ENCODE measurements around the gene NCAPG2. TPM values are rescaled to one million over a fixed set of nuclear protein-coding genes. Genes with fewer than 3 reads are reported as not detected.

NCAPG2 gene
- total and polyA plus RNA-seq, 7 experiments from 2014 or later = 1.3 to 88.7 (median 6.7) TPM

- H3K9me3 ChIP-seq (ENCODE audit: control insufficient read depth in 2 of 3, low read length in 3 of 3) = no peaks in the 10 kb centered on the region
- H3K36me3 Mint-ChIP-seq = peaks cover 3 to 57% (median 18%) of the 10 kb centered on the region in 5 donors
- POLR2A ChIA-PET = interaction anchor here (0.6 kb wide), 1 partner anchor 32 kb away, joined by 3 read pairs; no protein-coding TSS in a partner anchor
These were observed 37.6 kb upstream of the NCAPG2 start for GRCh38 chr7:158742065-158742821.

GRCh38 chr7:158741294-158741666 is 36.7 kb upstream of the NCAPG2 start:
- peaks cover 0 to 60% (median 22%) of the 10 kb centered on the region in 5 donors for H3K36me3 Mint-ChIP-seq
- peaks cover 12 to 86% (median 37%) of the 10 kb centered on the region in 3 experiments for H3K36me3 ChIP-seq (ENCODE audit: control insufficient read depth in 2 of 3, insufficient read depth in 3 of 3, low read length in 3 of 3)
- no peaks in the 10 kb centered on the region for H3K9me3 ChIP-seq (ENCODE audit: control insufficient read depth in 2 of 3, low read length in 3 of 3)
- H3K27ac Mint-ChIP-seq = peak overlapping the region in 3 of 9 donors; percentile 12 to 80 (median 64)
- H3K4me3 Mint-ChIP-seq = no peak overlapping the region
- no peaks in the 10 kb centered on the region for H3K4me1 ChIP-seq (ENCODE audit: control insufficient read depth in 2 of 2, insufficient read depth in 2 of 2, low read length in 2 of 2)
- no peak overlapping the region for H3K4me3 ChIP-seq (ENCODE audit: low read length)
- peaks cover 0 to 5% (median 0%) of the 10 kb centered on the region in 11 donors for H3K9me3 Mint-ChIP-seq
- intact Hi-C loops (cut with micrococcal nuclease) = no loop called here
- H3K27me3 ChIP-seq (ENCODE audit: control insufficient read depth in 2 of 2, insufficient read depth in 2 of 2, low read length in 2 of 2) = no peaks in the 10 kb centered on the region
- CTCF ChIA-PET = no interaction called here
- H3K4me1 Mint-ChIP-seq = peaks cover 0 to 9% (median 2%) of the 10 kb centered on the region in 7 donors
- H3K27ac ChIP-seq (ENCODE audit: low read depth, low read length) = no peak overlapping the region
- no peak for ATAC-seq
- no peak for DNase-seq
- POLR2A ChIA-PET = interaction anchor here (0.6 kb wide), 1 partner anchor 33 kb away, joined by 3 read pairs; no protein-coding TSS in a partner anchor
- no peaks in the 10 kb centered on the region for H3K27me3 Mint-ChIP-seq

More at GRCh38 chr7:158742065-158742821, 37.6 kb upstream of the NCAPG2 start:
- CTCF ChIA-PET = no interaction called here
- DNase-seq = no peak
- no peaks in the 10 kb centered on the region for H3K4me1 ChIP-seq (ENCODE audit: control insufficient read depth in 2 of 2, insufficient read depth in 2 of 2, low read length in 2 of 2)
- no peaks in the 10 kb centered on the region for H3K27me3 ChIP-seq (ENCODE audit: control insufficient read depth in 2 of 2, insufficient read depth in 2 of 2, low read length in 2 of 2)
- H3K9me3 Mint-ChIP-seq = peaks cover 0 to 5% (median 0%) of the 10 kb centered on the region in 11 donors
- ATAC-seq = no peak
- H3K4me3 Mint-ChIP-seq = no peak overlapping the region
- no peaks in the 10 kb centered on the region for H3K27me3 Mint-ChIP-seq
- H3K27ac ChIP-seq (ENCODE audit: low read depth, low read length) = no peak overlapping the region
- peak overlapping the region in 1 of 9 donors; percentile 56 for H3K27ac Mint-ChIP-seq
- peaks cover 0 to 9% (median 2%) of the 10 kb centered on the region in 7 donors for H3K4me1 Mint-ChIP-seq
- H3K36me3 ChIP-seq (ENCODE audit: control insufficient read depth in 2 of 3, insufficient read depth in 3 of 3, low read length in 3 of 3) = peaks cover 12 to 86% (median 32%) of the 10 kb centered on the region in 3 experiments
- H3K4me3 ChIP-seq (ENCODE audit: low read length) = no peak overlapping the region
- intact Hi-C loops (cut with micrococcal nuclease) = no loop called here

- POLR2A ChIA-PET = interaction anchor here (0.5 kb wide), 1 partner anchor 27 kb away, joined by 4 read pairs; no protein-coding TSS in a partner anchor
- intact Hi-C loops (cut with micrococcal nuclease) = no loop called here
- H3K4me1 ChIP-seq (ENCODE audit: control insufficient read depth in 2 of 2, insufficient read depth in 2 of 2, low read length in 2 of 2) = no peaks in the 10 kb centered on the region
- DNase-seq (no peak), ATAC-seq (no peak)
- H3K9me3 Mint-ChIP-seq = peaks cover 0 to 5% (median 0%) of the 10 kb centered on the region in 11 donors
- H3K9me3 ChIP-seq (ENCODE audit: control insufficient read depth in 2 of 3, low read length in 3 of 3) = no peaks in the 10 kb centered on the region
- H3K4me3 Mint-ChIP-seq = no peak overlapping the region
- H3K36me3 ChIP-seq (ENCODE audit: control insufficient read depth in 2 of 3, insufficient read depth in 3 of 3, low read length in 3 of 3) = peaks cover 12 to 91% (median 38%) of the 10 kb centered on the region in 3 experiments
- no peaks in the 10 kb centered on the region for H3K27me3 Mint-ChIP-seq
- CTCF ChIA-PET = interaction anchor here (0.7 kb wide), 1 partner anchor 44 kb away, joined by 4 read pairs; no protein-coding TSS in a partner anchor
- H3K4me3 ChIP-seq (ENCODE audit: low read length) = no peak overlapping the region
- H3K27ac ChIP-seq (ENCODE audit: low read depth, low read length) = no peak overlapping the region
- H3K4me1 Mint-ChIP-seq = peaks cover 0 to 9% (median 2%) of the 10 kb centered on the region in 7 donors
- H3K27me3 ChIP-seq (ENCODE audit: control insufficient read depth in 2 of 2, insufficient read depth in 2 of 2, low read length in 2 of 2) = no peaks in the 10 kb centered on the region
- peaks cover 0 to 55% (median 27%) of the 10 kb centered on the region in 5 donors for H3K36me3 Mint-ChIP-seq
- peak overlapping the region in 7 of 9 donors; percentile 5 to 80 (median 49) for H3K27ac Mint-ChIP-seq
These were observed 36.2 kb upstream of the NCAPG2 start for GRCh38 chr7:158740657-158741293.

GRCh38 chr7:158740013-158740656 is 35.5 kb upstream of the NCAPG2 start:
- H3K4me3 Mint-ChIP-seq = no peak overlapping the region
- no peak overlapping the region for H3K27ac ChIP-seq (ENCODE audit: low read depth, low read length)

GRCh38 chr7:158738841-158739240 is 34.2 kb upstream of the NCAPG2 start:
- Histone ChIP-seq H3K36me3 (ENCODE audit: control insufficient read depth in 2 of 3, insufficient read depth in 3 of 3, low read length in 3 of 3) (peaks cover 13 to 96% (median 44%) of the 10 kb centered on the region in 3 experiments), H3K4me1 (ENCODE audit: control insufficient read depth in 2 of 2, insufficient read depth in 2 of 2, low read length in 2 of 2) (no peaks in the 10 kb centered on the region), H3K4me3 (ENCODE audit: low read length) (no peak overlapping the region), H3K27me3 (ENCODE audit: control insufficient read depth in 2 of 2, insufficient read depth in 2 of 2, low read length in 2 of 2) (no peaks in the 10 kb centered on the region), H3K9me3 (ENCODE audit: control insufficient read depth in 2 of 3, low read length in 3 of 3) (no peaks in the 10 kb centered on the region), H3K27ac (ENCODE audit: low read depth, low read length) (no peak overlapping the region)
- ChIA-PET POLR2A (no interaction called here), CTCF (no interaction called here)
- DNase-seq (no peak), ATAC-seq (no peak)
- Mint-ChIP-seq H3K4me1 (peaks cover 0 to 9% (median 2%) of the 10 kb centered on the region in 7 donors), H3K27me3 (no peaks in the 10 kb centered on the region), H3K36me3 (peaks cover 8 to 66% (median 37%) of the 10 kb centered on the region in 5 donors), H3K9me3 (peaks cover 0 to 5% (median 0%) of the 10 kb centered on the region in 11 donors), H3K27ac (peak overlapping the region in 2 of 9 donors; percentile 5 to 22), H3K4me3 (no peak overlapping the region)
- intact Hi-C loops (cut with micrococcal nuclease) = no loop called here

More at GRCh38 chr7:158740013-158740656, 35.5 kb upstream of the NCAPG2 start:
- no peak for DNase-seq
- ChIA-PET POLR2A (interaction anchor here (0.5 to 0.6 kb wide), 2 partner anchors 26 to 112 kb away, joined by 3 to 4 read pairs; no protein-coding TSS in a partner anchor), CTCF (interaction anchor here (0.7 kb wide), 1 partner anchor 44 kb away, joined by 4 read pairs; no protein-coding TSS in a partner anchor)
- H3K9me3 Mint-ChIP-seq = peaks cover 0 to 5% (median 0%) of the 10 kb centered on the region in 11 donors
- peaks cover 12 to 93% (median 35%) of the 10 kb centered on the region in 3 experiments for H3K36me3 ChIP-seq (ENCODE audit: control insufficient read depth in 2 of 3, insufficient read depth in 3 of 3, low read length in 3 of 3)
- intact Hi-C loops (cut with micrococcal nuclease) = no loop called here
- H3K4me3 ChIP-seq (ENCODE audit: low read length) = no peak overlapping the region
- peak; percentile 68 for ATAC-seq
- H3K4me1 ChIP-seq (ENCODE audit: control insufficient read depth in 2 of 2, insufficient read depth in 2 of 2, low read length in 2 of 2) = no peaks in the 10 kb centered on the region
- H3K27ac Mint-ChIP-seq = peak overlapping the region in 7 of 9 donors; percentile 29 to 80 (median 50)
- peaks cover 0 to 9% (median 2%) of the 10 kb centered on the region in 7 donors for H3K4me1 Mint-ChIP-seq
- no peaks in the 10 kb centered on the region for H3K27me3 ChIP-seq (ENCODE audit: control insufficient read depth in 2 of 2, insufficient read depth in 2 of 2, low read length in 2 of 2)
- H3K9me3 ChIP-seq (ENCODE audit: control insufficient read depth in 2 of 3, low read length in 3 of 3) = no peaks in the 10 kb centered on the region
- H3K27me3 Mint-ChIP-seq = no peaks in the 10 kb centered on the region
- H3K36me3 Mint-ChIP-seq = peaks cover 3 to 55% (median 33%) of the 10 kb centered on the region in 5 donors

GRCh38 chr7:158737064-158737695 is 32.6 kb upstream of the NCAPG2 start:
- H3K4me1 ChIP-seq (ENCODE audit: control insufficient read depth in 2 of 2, insufficient read depth in 2 of 2, low read length in 2 of 2) = no peaks in the 10 kb centered on the region
- H3K27me3 ChIP-seq (ENCODE audit: control insufficient read depth in 2 of 2, insufficient read depth in 2 of 2, low read length in 2 of 2) = no peaks in the 10 kb centered on the region
- DNase-seq = no peak
- intact Hi-C loops (cut with micrococcal nuclease) = no loop called here
- H3K36me3 ChIP-seq (ENCODE audit: control insufficient read depth in 2 of 3, insufficient read depth in 3 of 3, low read length in 3 of 3) = peaks cover 15 to 91% (median 36%) of the 10 kb centered on the region in 3 experiments
- Mint-ChIP-seq H3K4me3 (no peak overlapping the region), H3K36me3 (peaks cover 8 to 54% (median 35%) of the 10 kb centered on the region in 5 donors), H3K27me3 (no peaks in the 10 kb centered on the region), H3K4me1 (peaks cover 0 to 9% (median 3%) of the 10 kb centered on the region in 7 donors), H3K9me3 (peaks cover 0 to 5% (median 0%) of the 10 kb centered on the region in 11 donors), H3K27ac (peak overlapping the region in 4 of 9 donors; percentile 13 to 62 (median 37))
- ATAC-seq = no peak
- CTCF ChIA-PET = no interaction called here
- H3K4me3 ChIP-seq (ENCODE audit: low read length) = no peak overlapping the region
- no peaks in the 10 kb centered on the region for H3K9me3 ChIP-seq (ENCODE audit: control insufficient read depth in 2 of 3, low read length in 3 of 3)
- POLR2A ChIA-PET = no interaction called here
- no peak overlapping the region for H3K27ac ChIP-seq (ENCODE audit: low read depth, low read length)
